ENCODE measurements around the gene ATXN7L1. TPM values are rescaled to one million over a fixed set of nuclear protein-coding genes. Genes with fewer than 3 reads are reported as not detected.

Gene ATXN7L1
- total and polyA plus RNA-seq, 7 donors: 5.4 to 20.5 (median 12.8) TPM

GRCh38 chr7:105815576-105815975, 60.8 kb downstream of the ATXN7L1 start:
- Histone ChIP-seq H3K36me3 (no peaks in the 10 kb centered on the region), H3K4me1 (peaks cover 0 to 41% (median 32%) of the 10 kb centered on the region in 4 donors), H3K4me3 (no peak overlapping the region), H3K9me3 (no peaks in the 10 kb centered on the region), H3K27me3 (no peaks in the 10 kb centered on the region), H3K27ac (no peak overlapping the region)
- DNase-seq: no peak
- no peak for TF ChIP-seq POLR2A (IDR thresholded peaks at IDR 0.05)
- no peak for TF ChIP-seq EP300 (IDR thresholded peaks at IDR 0.05)
- no peak for TF ChIP-seq CTCF (IDR thresholded peaks at IDR 0.05)
- no peak for TF ChIP-seq POLR2AphosphoS5 (IDR thresholded peaks at IDR 0.05)
- 91 to 96% methylated on average over 6 of the region's 6 CpGs for WGBS, 2 donors
- intact Hi-C loops (cut with DNase I): no loop called here

GRCh38 chr7:105814481-105814880, 61.9 kb downstream of the ATXN7L1 start:
- TF ChIP-seq CTCF (IDR thresholded peaks at IDR 0.05) (no peak), POLR2AphosphoS5 (IDR thresholded peaks at IDR 0.05) (no peak), EP300 (IDR thresholded peaks at IDR 0.05) (no peak), POLR2A (IDR thresholded peaks at IDR 0.05) (no peak)
- H3K27ac ChIP-seq: no peak overlapping the region
- H3K4me3 ChIP-seq: no peak overlapping the region
- no peaks in the 10 kb centered on the region for H3K9me3 ChIP-seq
- no peak for DNase-seq
- no peaks in the 10 kb centered on the region for H3K27me3 ChIP-seq
- no peaks in the 10 kb centered on the region for H3K36me3 ChIP-seq
- intact Hi-C loops (cut with DNase I): no loop called here
- peaks cover 0 to 46% (median 35%) of the 10 kb centered on the region in 4 donors for H3K4me1 ChIP-seq

- intact Hi-C loops (cut with DNase I): no loop called here
- 44 to 78% methylated on average over 6 of the region's 6 CpGs for WGBS, 2 donors
- Histone ChIP-seq H3K4me1 (peaks cover 0 to 51% (median 40%) of the 10 kb centered on the region in 4 donors), H3K36me3 (no peaks in the 10 kb centered on the region), H3K4me3 (no peak overlapping the region), H3K9me3 (no peaks in the 10 kb centered on the region), H3K27ac (peak overlapping the region in 3 of 4 donors; percentile 78 to 82 (median 81)), H3K27me3 (no peaks in the 10 kb centered on the region)
- TF ChIP-seq POLR2A (IDR thresholded peaks at IDR 0.05): no peak
- TF ChIP-seq EP300 (IDR thresholded peaks at IDR 0.05): peak in 2 of 4 donors; percentile 30 to 71
- peak; percentile 45 to 80 (median 62) for TF ChIP-seq POLR2AphosphoS5 (IDR thresholded peaks at IDR 0.05)
- DNase-seq: peak; percentile 70
Observed at GRCh38 chr7:105811189-105811847, 65.1 kb downstream of the ATXN7L1 start.

- intact Hi-C loops (cut with DNase I): no loop called here
- Histone ChIP-seq H3K27me3 (no peaks in the 10 kb centered on the region), H3K9me3 (no peaks in the 10 kb centered on the region), H3K4me1 (peaks cover 0 to 51% (median 42%) of the 10 kb centered on the region in 4 donors), H3K27ac (peak overlapping the region in 3 of 4 donors; percentile 78 to 82 (median 81)), H3K36me3 (no peaks in the 10 kb centered on the region), H3K4me3 (no peak overlapping the region)
- TF ChIP-seq CTCF (IDR thresholded peaks at IDR 0.05): no peak
- no peak for TF ChIP-seq POLR2A (IDR thresholded peaks at IDR 0.05)
- TF ChIP-seq POLR2AphosphoS5 (IDR thresholded peaks at IDR 0.05): no peak
- WGBS, 2 donors: 96 to 97% methylated on average over 8 of the region's 8 CpGs
- no peak for DNase-seq
Observed at GRCh38 chr7:105810556-105810955, 65.8 kb downstream of the ATXN7L1 start.

- no peak overlapping the region for H3K27ac ChIP-seq
- intact Hi-C loops (cut with DNase I): no loop called here
- H3K4me3 ChIP-seq: no peak overlapping the region
- TF ChIP-seq POLR2A (IDR thresholded peaks at IDR 0.05) (no peak), POLR2AphosphoS5 (IDR thresholded peaks at IDR 0.05) (no peak), CTCF (IDR thresholded peaks at IDR 0.05) (no peak)
- H3K4me1 ChIP-seq: peaks cover 0 to 63% (median 56%) of the 10 kb centered on the region in 4 donors
- 56 to 57% methylated on average over 8 of the region's 8 CpGs for WGBS, 2 donors
- no peaks in the 10 kb centered on the region for H3K9me3 ChIP-seq
- no peaks in the 10 kb centered on the region for H3K36me3 ChIP-seq
- DNase-seq: no peak
- no peaks in the 10 kb centered on the region for H3K27me3 ChIP-seq
Observed at GRCh38 chr7:105808703-105809590, 67.5 kb downstream of the ATXN7L1 start.
